Measurements from ENCODE around the gene CGB8.

The CGB8 gene

GRCh38 chr19:49061445-49061844, 12.5 kb upstream of the CGB8 start:
- no peak overlapping the region for H3K4me3 ChIP-seq (replicated peaks; ENCODE audit: insufficient read depth, low read length)
- TF ChIP-seq SPI1 (IDR thresholded peaks at IDR 0.05; ENCODE audit: borderline replicate concordance, low read depth) (no peak), CTCF (IDR thresholded peaks at IDR 0.05; ENCODE audit: insufficient read depth, low read length) (no peak), REST (IDR thresholded peaks at IDR 0.05; ENCODE audit: insufficient replicate concordance, low read depth) (no peak), POLR2AphosphoS5 (IDR thresholded peaks at IDR 0.05; ENCODE audit: low read depth) (no peak), GABPA (IDR thresholded peaks at IDR 0.05; ENCODE audit: low read depth) (no peak)
- peaks cover 75% of the 10 kb centered on the region for H3K27me3 ChIP-seq (ENCODE audit: insufficient read depth, poor library complexity, severe bottlenecking)
- DNase-seq (ENCODE audit: low read depth in 1 of 2, low spot score in 1 of 2), result no peak
- no peak overlapping the region for H3K27ac ChIP-seq (replicated peaks)

GRCh38 chr19:49061000-49061399, 12.1 kb upstream of the CGB8 start:
- H3K4me3 ChIP-seq (replicated peaks; ENCODE audit: insufficient read depth, low read length), result no peak overlapping the region
- H3K27me3 ChIP-seq (ENCODE audit: insufficient read depth, poor library complexity, severe bottlenecking), result peaks cover 76% of the 10 kb centered on the region
- TF ChIP-seq SPI1 (IDR thresholded peaks at IDR 0.05; ENCODE audit: borderline replicate concordance, low read depth) (no peak), POLR2AphosphoS5 (IDR thresholded peaks at IDR 0.05; ENCODE audit: low read depth) (no peak), CTCF (IDR thresholded peaks at IDR 0.05; ENCODE audit: insufficient read depth, low read length) (no peak), REST (IDR thresholded peaks at IDR 0.05; ENCODE audit: insufficient replicate concordance, low read depth) (no peak), GABPA (IDR thresholded peaks at IDR 0.05; ENCODE audit: low read depth) (no peak)

DNA sequence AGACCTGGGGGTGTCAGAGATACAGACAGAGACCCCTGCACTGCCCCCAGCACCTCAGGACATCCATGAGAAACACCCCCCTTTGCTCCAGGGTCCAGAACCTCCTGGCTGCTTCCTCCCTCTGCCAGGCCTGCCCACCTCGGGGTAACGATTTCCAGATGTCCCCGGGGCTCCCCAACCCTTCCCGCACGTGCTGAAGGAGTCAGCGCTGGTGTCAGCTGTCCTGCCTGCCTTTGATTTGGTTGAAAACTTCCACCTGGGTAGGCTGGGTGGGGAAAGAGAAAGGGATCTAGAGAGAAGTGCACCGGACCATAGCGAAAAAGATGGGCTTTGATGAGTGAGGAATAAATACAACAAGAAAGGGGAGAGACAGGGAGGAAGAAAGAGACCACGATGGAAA, 10.1 kb upstream of the CGB8 start:
- DNase-seq (ENCODE audit: low read depth in 1 of 2, low spot score in 1 of 2), result no peak
- no peak for TF ChIP-seq POLR2AphosphoS5 (IDR thresholded peaks at IDR 0.05; ENCODE audit: low read depth)
- TF ChIP-seq REST (IDR thresholded peaks at IDR 0.05; ENCODE audit: insufficient replicate concordance, low read depth), result no peak
- TF ChIP-seq GABPA (IDR thresholded peaks at IDR 0.05; ENCODE audit: low read depth), result no peak
- TF ChIP-seq SPI1 (IDR thresholded peaks at IDR 0.05; ENCODE audit: borderline replicate concordance, low read depth), result no peak
- TF ChIP-seq CTCF (IDR thresholded peaks at IDR 0.05; ENCODE audit: insufficient read depth, low read length), result no peak
- H3K4me3 ChIP-seq (replicated peaks; ENCODE audit: insufficient read depth, low read length), result no peak overlapping the region
- H3K27ac ChIP-seq (replicated peaks), result no peak overlapping the region
- H3K27me3 ChIP-seq (ENCODE audit: insufficient read depth, poor library complexity, severe bottlenecking), result peaks cover 66% of the 10 kb centered on the region

More at GRCh38 chr19:49061000-49061399, 12.1 kb upstream of the CGB8 start:
- no peak for DNase-seq (ENCODE audit: low read depth in 1 of 2, low spot score in 1 of 2)
- no peak overlapping the region for H3K27ac ChIP-seq (replicated peaks)

Measured in HL-60 (cell line).